ENCODE measurements around the gene ANKMY1. TPM values are rescaled to one million over a fixed set of nuclear protein-coding genes. Genes with fewer than 3 reads are reported as not detected.

Gene ANKMY1
- total and polyA plus RNA-seq, 2 of the 8 experiments (the other 6 are each of a cell fraction or from before 2014, with no cell fraction given): 4.5 to 4.8 TPM

DNA sequence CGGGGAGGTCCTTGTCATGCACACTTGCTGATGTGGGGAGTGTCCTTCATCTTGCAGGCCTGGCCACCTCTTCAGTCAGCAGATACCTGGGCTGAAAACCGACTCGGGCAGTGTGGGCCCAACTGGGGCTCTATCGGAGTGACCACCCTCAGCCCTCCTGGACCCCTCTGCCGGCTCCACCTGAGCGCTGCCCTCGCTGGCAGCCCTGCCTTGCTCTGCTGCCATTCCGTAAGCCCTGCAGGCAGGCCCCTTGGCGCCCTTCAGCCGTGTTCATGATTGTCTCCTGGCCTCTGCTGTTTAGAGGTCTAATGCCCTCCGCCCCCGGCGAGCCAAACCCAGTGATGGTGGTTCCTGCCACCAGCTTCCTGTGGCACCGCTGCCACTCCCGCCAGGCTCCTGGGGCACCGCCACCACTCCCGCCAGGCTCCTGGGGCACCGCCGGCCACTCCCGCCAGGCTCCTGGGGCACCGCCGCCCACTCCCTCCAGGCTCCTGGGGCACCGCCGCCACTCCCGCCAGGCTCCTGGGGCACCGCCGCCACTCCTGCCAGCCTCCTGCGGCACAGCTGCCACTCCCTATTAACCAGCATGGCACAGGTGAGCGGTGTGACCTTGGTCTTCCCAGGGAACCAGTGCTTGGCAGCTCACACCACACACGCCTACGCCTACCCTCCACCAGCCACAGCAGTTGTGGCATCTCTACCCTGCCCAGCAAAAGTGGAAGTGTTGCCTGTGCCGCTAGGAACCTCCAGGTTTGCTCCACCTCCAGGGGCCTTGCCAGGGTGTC is 44.7 kb upstream of the ANKMY1 start:
- no peak overlapping the region for H2BK5ac ChIP-seq (ENCODE audit: low read depth, low read length)
- H3K23me2 ChIP-seq (ENCODE audit: low read depth, low read length): no peaks in the 10 kb centered on the region
- no peak for FAIRE-seq
- no peak overlapping the region for H4K5ac ChIP-seq (ENCODE audit: insufficient read length, low read depth, low read length)
- ChIA-PET POLR2A (ENCODE audit: partially characterized antibody) (interaction anchor here (0.6 to 1.5 kb wide), 4 partner anchors 14 to 1104 kb away, joined by 3 to 5 read pairs (median 4); no protein-coding TSS in a partner anchor), CTCF (ENCODE audit: partially characterized antibody) (interaction anchor here (0.6 to 3.2 kb wide), 6 partner anchors 8 to 717 kb away, joined by 3 to 17 read pairs (median 5); partner anchors contain the start of gene CAPN10)
- H2AFZ ChIP-seq (ENCODE audit: low read length): no peak overlapping the region
- H3K4ac ChIP-seq (replicated peaks; ENCODE audit: insufficient read length, low read depth, low read length): no peak overlapping the region
- H3K56ac ChIP-seq (replicated peaks; ENCODE audit: insufficient read length, low read depth, low read length): no peak overlapping the region
- H3K18ac ChIP-seq (ENCODE audit: extremely low read depth, low read length): no peak overlapping the region
- no peak overlapping the region for H3K9ac ChIP-seq (replicated peaks in 1 of 4; ENCODE audit: extremely low read depth in 1 of 4, low read depth in 3 of 4, low read length in 3 of 4)
- no peak overlapping the region for H3K23ac ChIP-seq (ENCODE audit: insufficient read length)
- H3K4me3 ChIP-seq (ENCODE audit: extremely low read depth in 1 of 4, insufficient read depth in 2 of 4, low read depth in 3 of 4, low read length in 4 of 4): no peak overlapping the region
- no peaks in the 10 kb centered on the region for H3K79me1 ChIP-seq (ENCODE audit: low read depth, low read length)
- H3K4me1 ChIP-seq (replicated peaks in 1 of 4; ENCODE audit: control insufficient read depth in 3 of 4, insufficient read depth in 4 of 4, low read length in 3 of 4): no peaks in the 10 kb centered on the region
- H3K79me2 ChIP-seq (ENCODE audit: control insufficient read depth in 1 of 2, insufficient read depth in 2 of 2, low read length in 2 of 2): no peaks in the 10 kb centered on the region
- peaks cover 0 to 7% (median 3%) of the 10 kb centered on the region in 4 experiments; a peak in 4 of 8 replicates for H3K36me3 ChIP-seq (ENCODE audit: control insufficient read depth in 2 of 4, insufficient read depth in 4 of 4, low read length in 3 of 4)
- no peak for DNase-seq (ENCODE audit: low read depth in 1 of 2, low spot score in 2 of 2)
- no peak overlapping the region for H2BK15ac ChIP-seq (ENCODE audit: low read length)
- H2BK120ac ChIP-seq (replicated peaks; ENCODE audit: low read depth, low read length): no peak overlapping the region
- H4K91ac ChIP-seq (replicated peaks; ENCODE audit: insufficient read length, low read length): no peak overlapping the region
- H2BK20ac ChIP-seq (ENCODE audit: low read length): no peak overlapping the region
- H3K4me2 ChIP-seq (ENCODE audit: insufficient read depth in 1 of 2, low read depth in 2 of 2, low read length in 2 of 2): no peak overlapping the region
- H2BK12ac ChIP-seq (ENCODE audit: low read depth, low read length): no peak overlapping the region
- no peaks in the 10 kb centered on the region for H3K9me3 ChIP-seq (ENCODE audit: insufficient read depth in 2 of 2, low read depth in 1 of 2, low read length in 1 of 2)
- TF ChIP-seq ZNF274 (IDR thresholded peaks at IDR 0.05; ENCODE audit: borderline replicate concordance, extremely low read depth, low read length): no peak
- TF ChIP-seq ASH2L (IDR thresholded peaks at IDR 0.05; ENCODE audit: low read length): no peak
- TF ChIP-seq EZH2 (IDR thresholded peaks at IDR 0.05; ENCODE audit: low read depth, low read length, severe bottlenecking): no peak
- TF ChIP-seq HDAC2 (IDR thresholded peaks at IDR 0.05; ENCODE audit: borderline replicate concordance in 1 of 2, low read depth in 2 of 2, low read length in 2 of 2): no peak
- no peak for TF ChIP-seq SIN3A (conservative IDR thresholded peaks at IDR 0.05 in 1 of 2, IDR thresholded peaks at IDR 0.05 in 1 of 2; ENCODE audit: low read depth in 1 of 2, low read length in 2 of 2)
- TF ChIP-seq TBP (IDR thresholded peaks at IDR 0.05; ENCODE audit: low read depth, low read length): no peak
- TF ChIP-seq, protein P1, sequence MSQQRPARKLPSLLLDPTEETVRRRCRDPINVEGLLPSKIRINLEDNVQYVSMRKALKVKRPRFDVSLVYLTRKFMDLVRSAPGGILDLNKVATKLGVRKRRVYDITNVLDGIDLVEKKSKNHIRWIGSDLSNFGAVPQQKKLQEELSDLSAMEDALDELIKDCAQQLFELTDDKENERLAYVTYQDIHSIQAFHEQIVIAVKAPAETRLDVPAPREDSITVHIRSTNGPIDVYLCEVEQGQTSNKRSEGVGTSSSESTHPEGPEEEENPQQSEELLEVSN (IDR thresholded peaks at IDR 0.05): no peak
- no peak for TF ChIP-seq RNF2 (IDR thresholded peaks at IDR 0.05; ENCODE audit: borderline replicate concordance, low read depth, low read length, missing control alignments, poor library complexity, severe bottlenecking)
- TF ChIP-seq FOSL1 (IDR thresholded peaks at IDR 0.05; ENCODE audit: insufficient read depth, low read depth, low read length): no peak
- H4K20me1 ChIP-seq (replicated peaks in 1 of 2; ENCODE audit: control insufficient read depth in 1 of 2, insufficient read depth in 2 of 2, low read length in 2 of 2): peaks cover 0 to 4% of the 10 kb centered on the region in 2 experiments
- WGBS, 2 experiments (ENCODE audit: extremely low coverage in 1 of 2, insufficient coverage in 1 of 2, insufficient read length in 1 of 2, insufficient replicate concordance in 2 of 2, low coverage in 1 of 2, low lambda C conversion rate in 2 of 2, missing lambda C conversion rate in 1 of 2): 88% methylated on average over 18 of the region's 32 CpGs; no CpG with 5 or more reads in 1 of the 2 experiments
- H3K27ac ChIP-seq (ENCODE audit: low read depth, low read length): no peak overlapping the region
- H2AK5ac ChIP-seq (ENCODE audit: low read depth, low read length): no peak overlapping the region
- 0 out of 7 replicates have a peak, but pooled peaks cover 0 to 2% (median 0%) of the 10 kb centered on the region in 4 experiments for H3K27me3 ChIP-seq (replicated peaks in 1 of 4; ENCODE audit: control insufficient read depth in 3 of 4, extremely low read depth in 1 of 4, insufficient read depth in 3 of 4, low read length in 3 of 4)
- H3K14ac ChIP-seq (ENCODE audit: insufficient read length): no peak overlapping the region
- no peak overlapping the region for H4K8ac ChIP-seq (ENCODE audit: extremely low read depth, insufficient read depth, low read length)
